ENCODE measurements around the gene BRINP3. TPM values are rescaled to one million over a fixed set of nuclear protein-coding genes. Genes with fewer than 3 reads are reported as not detected.

Gene BRINP3
- total and polyA plus RNA-seq, 12 donors = 0.10 to 3.0 (median 0.83) TPM; not detected in 5

- 79 to 90% (median 83%) methylated on average over 4 of the region's 4 CpGs for WGBS, 4 donors
- no peak overlapping the region for H3K4me3 ChIP-seq
- no peaks in the 10 kb centered on the region for H3K9me3 ChIP-seq (replicated peaks in 1 of 3)
- no peak for DNase-seq
- no peaks in the 10 kb centered on the region for H3K27me3 ChIP-seq
- no peaks in the 10 kb centered on the region for H3K36me3 ChIP-seq (replicated peaks in 1 of 2)
- intact Hi-C loops (cut with DNase I) = no loop called here
- TF ChIP-seq, protein P1, sequence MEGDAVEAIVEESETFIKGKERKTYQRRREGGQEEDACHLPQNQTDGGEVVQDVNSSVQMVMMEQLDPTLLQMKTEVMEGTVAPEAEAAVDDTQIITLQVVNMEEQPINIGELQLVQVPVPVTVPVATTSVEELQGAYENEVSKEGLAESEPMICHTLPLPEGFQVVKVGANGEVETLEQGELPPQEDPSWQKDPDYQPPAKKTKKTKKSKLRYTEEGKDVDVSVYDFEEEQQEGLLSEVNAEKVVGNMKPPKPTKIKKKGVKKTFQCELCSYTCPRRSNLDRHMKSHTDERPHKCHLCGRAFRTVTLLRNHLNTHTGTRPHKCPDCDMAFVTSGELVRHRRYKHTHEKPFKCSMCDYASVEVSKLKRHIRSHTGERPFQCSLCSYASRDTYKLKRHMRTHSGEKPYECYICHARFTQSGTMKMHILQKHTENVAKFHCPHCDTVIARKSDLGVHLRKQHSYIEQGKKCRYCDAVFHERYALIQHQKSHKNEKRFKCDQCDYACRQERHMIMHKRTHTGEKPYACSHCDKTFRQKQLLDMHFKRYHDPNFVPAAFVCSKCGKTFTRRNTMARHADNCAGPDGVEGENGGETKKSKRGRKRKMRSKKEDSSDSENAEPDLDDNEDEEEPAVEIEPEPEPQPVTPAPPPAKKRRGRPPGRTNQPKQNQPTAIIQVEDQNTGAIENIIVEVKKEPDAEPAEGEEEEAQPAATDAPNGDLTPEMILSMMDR (IDR thresholded peaks at IDR 0.05) = no peak
- no peak for TF ChIP-seq POLR2A (IDR thresholded peaks at IDR 0.05)
- H3K4me1 ChIP-seq (replicated peaks in 1 of 2) = no peaks in the 10 kb centered on the region
- no peak overlapping the region for H3K27ac ChIP-seq
Measured at GRCh38 chr1:190367200-190367599, 110.5 kb downstream of the BRINP3 start.

- no peak overlapping the region for H3K4me3 ChIP-seq
- H3K9me3 ChIP-seq (replicated peaks in 1 of 3) = no peaks in the 10 kb centered on the region
- no peak for DNase-seq
- 83 to 98% (median 86%) methylated on average over 1 of the region's 1 CpG for WGBS, 4 donors
- no peak for TF ChIP-seq POLR2A (IDR thresholded peaks at IDR 0.05)
- TF ChIP-seq, protein P1 (IDR thresholded peaks at IDR 0.05) = no peak
- no peaks in the 10 kb centered on the region for H3K27me3 ChIP-seq
- H3K4me1 ChIP-seq (replicated peaks in 1 of 2) = no peaks in the 10 kb centered on the region
- intact Hi-C loops (cut with DNase I) = no loop called here
- no peak overlapping the region for H3K27ac ChIP-seq
- H3K36me3 ChIP-seq (replicated peaks in 1 of 2) = no peaks in the 10 kb centered on the region
Measured at GRCh38 chr1:190365283-190365682, 112.4 kb downstream of the BRINP3 start.

DNA sequence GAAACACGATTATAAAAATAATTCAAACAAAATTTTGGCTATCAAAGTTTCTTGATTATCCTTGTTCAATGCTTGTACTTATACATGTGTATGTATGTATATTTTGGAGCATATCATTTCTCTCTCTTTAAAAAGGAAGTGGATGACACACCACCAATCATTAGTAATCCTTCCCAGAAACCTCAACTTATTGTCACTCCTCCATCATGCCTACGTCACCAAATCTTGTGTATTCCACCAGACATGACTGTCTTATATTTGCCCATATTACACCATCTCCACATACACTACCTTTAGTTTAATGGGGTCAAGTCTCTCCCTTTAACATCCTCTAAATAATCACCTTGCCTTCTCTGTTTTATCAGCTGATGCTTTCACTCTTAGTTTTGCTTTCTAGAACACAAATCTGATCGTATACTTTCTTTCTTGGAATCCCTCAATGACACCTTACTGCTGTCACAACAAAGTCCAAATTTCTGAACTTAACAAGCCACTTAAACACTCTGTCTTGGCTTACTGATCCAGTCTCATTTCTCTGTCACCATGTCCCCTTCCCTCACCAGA, 124.0 kb downstream of the BRINP3 start:
- Histone ChIP-seq H3K27me3 (no peaks in the 10 kb centered on the region), H3K27ac (no peak overlapping the region), H3K36me3 (replicated peaks in 1 of 2) (no peaks in the 10 kb centered on the region), H3K4me3 (no peak overlapping the region), H3K9me3 (replicated peaks in 1 of 3) (peaks cover 0 to 3% (median 0%) of the 10 kb centered on the region in 3 donors), H3K4me1 (replicated peaks in 1 of 2) (no peaks in the 10 kb centered on the region)
- 63 to 75% (median 69%) methylated on average over 3 of the region's 3 CpGs for WGBS, 4 donors
- DNase-seq = no peak
- no peak for TF ChIP-seq POLR2A (IDR thresholded peaks at IDR 0.05)
- TF ChIP-seq, protein P1 (IDR thresholded peaks at IDR 0.05) = no peak
- intact Hi-C loops (cut with DNase I) = no loop called here

DNA sequence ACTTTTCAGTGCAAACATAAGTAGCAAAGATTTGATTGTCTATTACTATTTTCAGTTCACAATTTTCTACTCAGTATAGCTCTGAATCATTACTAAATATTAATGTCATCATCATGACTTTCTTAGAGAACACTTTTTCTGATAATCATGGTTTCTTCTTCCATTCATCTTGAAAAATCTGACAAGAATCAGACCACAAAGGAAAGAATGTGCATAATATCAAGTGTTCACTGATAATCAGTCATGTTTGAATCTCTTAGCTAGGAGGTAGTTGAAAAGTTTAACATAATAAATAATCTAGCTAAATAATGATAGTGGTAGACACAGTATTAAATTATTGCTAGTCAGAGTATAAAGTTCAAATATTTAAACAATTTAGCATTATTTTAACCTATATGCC, 133.2 kb downstream of the BRINP3 start:
- no peaks in the 10 kb centered on the region for H3K27me3 ChIP-seq
- H3K4me1 ChIP-seq (replicated peaks in 1 of 2) = no peaks in the 10 kb centered on the region
- H3K36me3 ChIP-seq (replicated peaks in 1 of 2) = no peaks in the 10 kb centered on the region
- intact Hi-C loops (cut with DNase I) = no loop called here
- TF ChIP-seq POLR2A (IDR thresholded peaks at IDR 0.05) = no peak
- TF ChIP-seq, protein P1 (IDR thresholded peaks at IDR 0.05) = no peak
- H3K4me3 ChIP-seq = no peak overlapping the region
- no peak overlapping the region for H3K27ac ChIP-seq
- no peak for DNase-seq
- peaks cover 0 to 1% (median 0%) of the 10 kb centered on the region in 3 donors for H3K9me3 ChIP-seq (replicated peaks in 1 of 3)

Data from adrenal gland (tissue), 12 donors.